T-helper 17 cell (primary cell): ENCODE results near the gene SERHL2. TPM values are rescaled to one million over a fixed set of nuclear protein-coding genes. Genes with fewer than 3 reads are reported as not detected.
"Not testable (repeated sequence)": the region's sequence is repeated elsewhere in the genome, so short reads cannot be mapped to it uniquely, and the experiment has no call there.

ENCODE experiments used
- ATAC-seq: fragments of 150-1000 bp; cut with Tn5 transposase; 2 replicates; pipeline ENCODE4 v1.10.0; 2021; ENCODE audit warnings: mild to moderate bottlenecking, moderate library complexity
- DNase-seq, 3 donors: peaks; one replicate each; pipeline versions ENCODE4 v3.0.0 to v3.0.0-alpha.2; 2020 to 2021
- H3K9me3 ChIP-seq: one replicate; pipeline ENCODE4 v1.7.0; 2013; ENCODE audit warnings: low read length, mild to moderate bottlenecking; ENCODE audit not compliant: control insufficient read depth, poor library complexity, severe bottlenecking
- H3K27ac Mint-ChIP-seq: one replicate; pipeline ENCODE4 v1.8.0; 2022; ENCODE audit warnings: mild to moderate bottlenecking, moderate library complexity, mixed read lengths
- H3K27me3 Mint-ChIP-seq: one replicate; pipeline ENCODE4 v1.8.0; 2022; ENCODE audit warnings: mixed read lengths
- H3K36me3 Mint-ChIP-seq: one replicate; pipeline ENCODE4 v1.8.0; 2022; ENCODE audit warnings: low read depth, mixed read lengths
- H3K4me1 Mint-ChIP-seq: one replicate; pipeline ENCODE4 v1.8.0; 2022; ENCODE audit warnings: mild to moderate bottlenecking, mixed read lengths
- H3K4me3 Mint-ChIP-seq: one replicate; pipeline ENCODE4 v1.8.0; 2022; ENCODE audit warnings: mild to moderate bottlenecking, moderate library complexity, mixed read lengths
- total RNA-seq, 4 donors: library from RNA in 2 of 4; stranded (reverse) in 2 of 4; gene quantifications; one replicate each; pipeline ENCODE4 v1.2.3 and lab custom pipeline; 2022 to 2026

The SERHL2 gene
- total RNA-seq, 2 donors from 2014 or later, result 0.34 to 0.40 TPM

DNA sequence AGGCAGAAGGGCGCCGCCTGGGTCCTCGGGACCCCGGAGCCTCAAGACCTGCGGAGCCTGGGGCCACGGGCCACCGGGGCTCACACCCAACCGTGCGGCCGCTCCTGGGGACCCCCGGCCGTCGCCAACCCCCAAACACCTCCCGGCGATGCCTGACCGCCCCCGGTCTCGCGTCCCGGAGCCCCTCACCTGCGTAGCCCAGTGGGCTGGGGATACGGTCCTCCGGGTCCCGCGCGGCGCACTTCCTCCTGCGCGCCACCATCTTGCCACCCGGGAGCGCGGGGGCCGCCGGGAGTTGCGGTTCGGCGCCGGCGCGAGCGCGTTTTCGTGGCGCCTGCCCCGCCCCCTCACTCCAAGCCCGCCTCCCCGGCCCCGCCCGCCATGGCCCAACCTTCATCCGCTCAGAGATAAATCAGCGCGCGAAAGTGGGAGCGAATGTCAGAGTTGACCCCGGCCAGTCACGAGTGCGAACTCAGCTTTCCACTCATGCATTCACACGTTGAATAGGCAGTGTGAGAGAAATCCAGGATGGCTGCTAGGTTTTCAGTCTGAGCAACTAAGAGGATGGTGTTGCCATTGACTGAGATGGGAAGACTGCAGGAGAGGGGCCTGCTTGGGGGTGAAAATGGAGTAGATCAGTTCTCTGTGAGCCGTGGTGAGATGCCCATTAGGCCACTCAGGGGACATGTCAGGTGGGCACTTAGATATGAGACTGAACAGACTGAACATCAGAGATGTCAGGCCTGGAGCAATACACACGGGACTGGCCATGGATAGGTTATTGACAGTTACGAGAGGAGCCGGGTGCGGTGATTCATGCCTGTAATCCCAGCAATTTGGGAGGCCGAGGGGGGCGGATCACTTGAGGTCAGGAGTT, 34.0 kb upstream of the SERHL2 start, which contains the start of gene RRP7A:
TSS of gene RRP7A (minus strand) at position 272 of the 877 bp plus-strand sequence. CDS start at position 262, 10 bp downstream.
- ATAC-seq, result peak; percentile 92
- peak; percentile 74 to 87 (median 85) for DNase-seq
- Mint-ChIP-seq H3K4me3 (peak within 1 kb of the TSS; percentile 97), H3K27ac (peak within 1 kb of the TSS; percentile 91), H3K36me3 (no peaks in the 10 kb centered on the region), H3K4me1 (peaks cover 9% of the 10 kb centered on the region), H3K27me3 (no peaks in the 10 kb centered on the region)
- no peaks in the 10 kb centered on the region for H3K9me3 ChIP-seq

DNA sequence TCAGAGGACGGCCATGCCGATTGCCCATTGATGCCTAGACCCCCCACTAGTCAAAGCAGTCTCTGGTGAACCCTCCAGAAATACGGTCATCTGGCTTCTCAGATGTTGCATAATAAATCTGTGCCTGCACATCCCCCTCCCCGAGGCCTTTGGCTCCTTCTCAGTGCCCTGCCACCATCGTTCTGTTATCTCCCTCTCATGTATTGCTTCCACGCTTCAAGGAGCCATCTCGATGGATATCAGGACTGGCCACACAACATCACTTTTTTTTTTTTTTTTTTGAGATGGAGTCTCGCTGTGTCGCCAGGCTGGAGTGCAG, 32.6 kb upstream of the SERHL2 start:
- Mint-ChIP-seq H3K4me3 (peak overlapping the region; percentile 58), H3K27ac (peak overlapping the region; percentile 32), H3K36me3 (no peaks in the 10 kb centered on the region), H3K4me1 (peaks cover 9% of the 10 kb centered on the region), H3K27me3 (no peaks in the 10 kb centered on the region)
- no peaks in the 10 kb centered on the region for H3K9me3 ChIP-seq
- no peak for ATAC-seq
- DNase-seq, result no peak

DNA sequence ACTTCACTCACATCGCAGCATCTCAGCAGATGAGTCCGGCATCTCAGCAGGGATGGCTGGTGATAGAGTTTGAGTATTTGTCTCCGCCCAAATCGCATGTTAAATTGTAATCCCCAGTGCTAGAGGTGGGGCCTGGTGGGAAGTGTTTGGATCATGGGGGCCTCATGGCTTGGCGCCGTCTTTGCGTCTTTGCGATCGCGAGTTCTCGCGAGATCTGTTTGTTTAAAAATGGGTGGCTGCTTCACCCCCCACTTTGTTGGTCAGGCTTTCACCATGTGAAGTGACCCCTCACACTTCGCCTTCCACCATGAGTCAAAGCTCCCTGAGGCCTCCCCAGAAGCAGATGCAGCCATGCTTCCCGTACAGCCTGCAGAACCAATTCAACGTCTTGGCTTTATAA, 31.2 kb upstream of the SERHL2 start:
- no peaks in the 10 kb centered on the region for H3K9me3 ChIP-seq
- H3K27ac Mint-ChIP-seq, result no peak overlapping the region
- H3K4me1 Mint-ChIP-seq, result peaks cover 9% of the 10 kb centered on the region
- no peaks in the 10 kb centered on the region for H3K36me3 Mint-ChIP-seq
- ATAC-seq (no peak), DNase-seq (no peak)
- no peaks in the 10 kb centered on the region for H3K27me3 Mint-ChIP-seq
- no peak overlapping the region for H3K4me3 Mint-ChIP-seq

DNA sequence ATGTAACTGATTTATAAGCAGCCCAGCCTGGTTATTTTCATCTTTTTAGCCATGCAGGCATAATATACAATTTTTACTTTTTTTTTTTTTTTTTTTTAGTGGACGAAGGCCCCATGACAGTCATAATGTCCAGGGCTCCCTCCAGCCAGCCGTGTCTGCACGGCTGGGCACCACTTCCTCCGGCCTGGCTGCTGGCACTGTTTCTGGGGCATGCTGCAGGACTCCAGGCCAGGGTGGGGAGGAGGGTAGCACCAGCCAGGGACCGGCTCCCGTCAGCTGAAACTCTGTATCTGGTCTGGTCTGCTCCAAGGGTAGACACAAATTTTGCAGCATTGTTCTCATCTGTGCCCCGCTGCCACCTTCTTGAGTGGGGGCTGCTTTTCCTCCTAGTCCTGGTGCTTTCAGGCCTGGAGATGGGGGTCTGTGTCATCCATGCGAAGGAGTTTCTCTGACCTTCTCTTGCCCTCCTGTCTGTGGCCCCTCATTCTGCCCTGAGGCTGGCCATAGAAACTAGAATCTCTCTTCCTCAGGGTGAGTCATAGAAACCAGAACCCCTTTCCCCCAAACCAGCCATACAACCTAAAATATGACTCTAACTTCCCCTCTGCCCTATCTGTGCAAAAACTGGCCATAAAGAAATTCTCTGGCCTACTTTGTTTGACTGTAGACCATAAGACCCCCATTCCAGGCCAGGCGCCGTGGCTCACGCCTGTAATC, 25.0 kb upstream of the SERHL2 start:
- no peak overlapping the region for H3K27ac Mint-ChIP-seq
- no peaks in the 10 kb centered on the region for H3K27me3 Mint-ChIP-seq
- H3K4me1 Mint-ChIP-seq, result peaks cover 12% of the 10 kb centered on the region
- H3K36me3 Mint-ChIP-seq, result peaks cover 2% of the 10 kb centered on the region
- H3K9me3 ChIP-seq, result no peaks in the 10 kb centered on the region
- DNase-seq (no peak), ATAC-seq (no peak)
- no peak overlapping the region for H3K4me3 Mint-ChIP-seq

DNA sequence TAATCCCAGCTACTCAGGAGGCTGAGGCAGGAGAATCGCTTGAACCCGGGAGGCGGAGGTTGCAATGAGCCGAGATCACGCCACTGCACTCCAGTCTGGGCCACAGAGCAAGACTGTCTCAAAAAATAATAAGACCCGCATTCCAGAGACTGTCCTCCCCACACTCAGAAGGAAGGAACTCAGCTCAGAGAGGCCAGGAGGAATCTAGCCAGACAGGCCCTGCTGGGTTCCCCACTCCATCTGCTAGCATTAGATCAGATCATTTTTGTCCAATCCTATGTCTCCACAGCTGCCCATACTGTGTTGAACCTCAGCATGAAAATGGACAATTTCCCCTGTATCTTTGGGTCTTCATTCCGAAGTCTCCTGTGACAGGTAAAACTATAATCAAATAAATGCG, 24.3 kb upstream of the SERHL2 start:
- not testable (repeated sequence) for DNase-seq, H3K27me3 Mint-ChIP-seq

DNA sequence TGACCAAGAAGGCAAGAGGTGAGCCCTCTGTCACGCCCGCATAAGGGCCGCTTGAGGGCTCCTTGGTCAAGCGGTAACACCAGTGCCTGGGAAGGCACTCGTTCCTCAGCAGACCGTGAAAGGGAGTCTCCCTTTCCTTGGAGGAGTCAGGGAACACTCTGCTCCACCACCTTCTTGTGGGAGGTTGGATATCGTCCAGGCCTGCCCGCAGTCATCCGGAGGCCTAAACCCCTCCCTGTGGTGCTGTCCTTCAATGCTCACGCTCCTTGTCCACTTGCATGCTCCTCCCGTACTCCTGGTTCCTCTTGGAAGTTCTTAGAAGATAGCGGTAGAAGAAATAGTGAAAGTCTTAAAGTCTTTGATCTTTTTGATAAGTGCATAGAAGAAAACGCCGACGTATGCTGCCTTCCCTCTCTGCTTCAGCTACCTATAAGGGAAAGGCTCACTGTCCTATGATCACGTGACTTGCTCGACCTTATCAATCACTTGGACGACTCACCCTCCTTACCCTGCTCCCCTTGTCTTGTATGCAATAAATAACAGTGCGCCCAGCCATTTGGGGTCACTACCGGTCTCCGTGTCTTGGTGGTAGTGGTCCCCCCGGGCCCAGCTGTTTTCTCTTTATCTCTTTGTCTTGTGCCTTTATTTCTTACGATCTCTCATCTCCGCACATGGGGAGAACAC, 22.2 kb upstream of the SERHL2 start:
- not testable (repeated sequence) for H3K36me3 Mint-ChIP-seq
- H3K4me1 Mint-ChIP-seq, result peaks cover 16% of the 10 kb centered on the region
- peak overlapping the region; percentile 34 for H3K27ac Mint-ChIP-seq

More for the DNA sequence above, 24.3 kb upstream of the SERHL2 start:
- H3K36me3 Mint-ChIP-seq, H3K27ac Mint-ChIP-seq, H3K9me3 ChIP-seq, H3K4me3 Mint-ChIP-seq, ATAC-seq: not testable (repeated sequence)
- H3K4me1 Mint-ChIP-seq, result peaks cover 16% of the 10 kb centered on the region

DNA sequence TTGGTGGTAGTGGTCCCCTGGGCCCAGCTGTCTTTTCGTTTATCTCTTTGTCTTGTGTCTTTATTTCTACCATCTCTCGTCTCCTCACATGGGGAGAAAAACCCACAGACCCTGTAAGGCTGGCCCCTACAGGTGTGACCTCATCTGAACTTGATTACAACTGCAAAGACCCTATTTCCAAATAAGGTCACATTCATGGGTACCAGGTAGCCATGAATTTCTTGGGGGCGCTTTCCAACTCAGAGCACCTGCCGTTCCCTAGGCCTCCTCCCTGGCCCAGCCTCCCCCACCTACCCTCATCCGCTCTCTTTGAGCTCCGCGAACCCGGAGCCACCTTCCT, 20.1 kb upstream of the SERHL2 start:
- Mint-ChIP-seq H3K27ac (peak overlapping the region; percentile 95), H3K36me3 (peaks cover 2% of the 10 kb centered on the region), H3K4me3 (peak overlapping the region; percentile 92), H3K4me1 (peaks cover 20% of the 10 kb centered on the region), H3K27me3 (no peaks in the 10 kb centered on the region)
- no peak for DNase-seq
- peak; percentile 13 for ATAC-seq
- H3K9me3 ChIP-seq, result no peaks in the 10 kb centered on the region

More for the DNA sequence above, 22.2 kb upstream of the SERHL2 start:
- DNase-seq, ATAC-seq, H3K4me3 Mint-ChIP-seq, H3K27me3 Mint-ChIP-seq, H3K9me3 ChIP-seq: not testable (repeated sequence)

DNA sequence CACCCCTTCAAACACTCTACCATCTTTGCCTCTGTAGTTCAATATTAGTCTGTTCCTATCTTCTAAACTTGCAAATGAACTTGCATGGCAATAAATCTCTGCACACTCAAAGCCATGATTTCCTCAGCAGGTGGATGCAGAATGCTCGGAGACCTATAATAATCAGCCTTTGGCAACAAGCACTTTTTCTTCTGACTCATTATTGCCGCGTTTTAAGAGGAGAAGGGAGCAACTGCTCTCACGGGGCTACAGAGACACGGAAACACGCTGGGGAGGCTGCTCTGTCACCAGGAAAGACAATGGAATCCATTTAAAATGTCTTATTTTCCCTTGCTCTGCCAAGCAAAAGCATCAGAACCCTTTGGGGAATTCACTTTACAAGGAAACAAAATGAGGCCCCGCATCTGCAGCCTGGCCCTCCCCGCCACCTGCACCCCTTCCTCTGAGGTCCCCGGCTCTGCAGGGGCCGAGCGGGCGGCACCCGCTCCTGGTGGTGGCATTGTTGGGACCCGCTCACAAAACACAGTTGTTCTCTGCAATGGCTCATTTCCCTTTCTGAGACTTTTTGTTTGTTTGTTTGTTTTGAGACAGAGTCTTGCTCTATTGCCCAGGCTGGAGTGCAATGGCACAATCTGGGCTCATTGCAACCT, 18.5 kb upstream of the SERHL2 start:
- not testable (repeated sequence) for H3K4me3 Mint-ChIP-seq, H3K27ac Mint-ChIP-seq, H3K9me3 ChIP-seq, H3K36me3 Mint-ChIP-seq, H3K27me3 Mint-ChIP-seq, ATAC-seq, DNase-seq
- peaks cover 20% of the 10 kb centered on the region for H3K4me1 Mint-ChIP-seq

DNA sequence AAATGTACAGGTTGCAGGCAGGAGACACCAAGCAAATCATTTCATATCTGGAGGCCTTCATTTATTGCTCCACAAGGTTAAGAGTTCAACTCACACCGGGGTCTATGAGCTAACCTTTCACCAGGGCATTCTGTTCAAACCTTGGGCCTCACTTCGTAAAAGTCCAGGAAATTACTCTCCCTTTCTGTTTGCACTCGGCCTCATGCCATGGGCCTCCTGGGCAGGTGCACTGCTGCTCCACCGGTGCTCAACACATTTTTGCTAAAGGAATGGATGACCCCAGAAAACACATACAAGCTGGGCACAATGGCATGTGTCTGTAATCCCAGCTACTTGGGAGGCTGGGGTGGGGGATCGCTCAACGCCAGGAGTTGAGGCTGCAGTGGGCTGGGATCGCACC, 17.6 kb upstream of the SERHL2 start:
- Mint-ChIP-seq H3K36me3 (no peaks in the 10 kb centered on the region), H3K4me3 (no peak overlapping the region), H3K27me3 (no peaks in the 10 kb centered on the region), H3K4me1 (peaks cover 17% of the 10 kb centered on the region), H3K27ac (no peak overlapping the region)
- DNase-seq (no peak), ATAC-seq (no peak)
- no peaks in the 10 kb centered on the region for H3K9me3 ChIP-seq

DNA sequence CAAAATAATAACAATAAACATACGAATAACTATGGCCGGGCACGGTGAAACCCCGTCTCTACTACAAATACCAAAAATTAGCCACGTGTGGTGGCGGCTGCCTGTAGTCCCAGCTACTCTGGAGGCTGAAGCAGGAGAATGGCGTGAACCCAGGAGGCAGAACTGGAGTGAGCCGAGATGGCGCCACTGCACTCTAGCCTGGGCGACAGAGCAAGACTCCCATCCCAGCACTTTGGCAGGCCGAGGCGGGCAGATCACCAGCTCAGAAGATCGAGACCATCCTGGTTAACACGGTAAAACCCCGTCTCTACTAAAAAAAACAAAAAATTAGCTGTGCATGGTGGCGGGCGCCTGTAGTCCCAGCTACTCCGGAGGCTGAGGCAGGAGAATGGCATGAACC, 17.1 kb upstream of the SERHL2 start:
- not testable (repeated sequence) for H3K27me3 Mint-ChIP-seq, H3K36me3 Mint-ChIP-seq, DNase-seq, H3K4me3 Mint-ChIP-seq, H3K27ac Mint-ChIP-seq, ATAC-seq, H3K9me3 ChIP-seq
- H3K4me1 Mint-ChIP-seq, result peaks cover 17% of the 10 kb centered on the region

DNA sequence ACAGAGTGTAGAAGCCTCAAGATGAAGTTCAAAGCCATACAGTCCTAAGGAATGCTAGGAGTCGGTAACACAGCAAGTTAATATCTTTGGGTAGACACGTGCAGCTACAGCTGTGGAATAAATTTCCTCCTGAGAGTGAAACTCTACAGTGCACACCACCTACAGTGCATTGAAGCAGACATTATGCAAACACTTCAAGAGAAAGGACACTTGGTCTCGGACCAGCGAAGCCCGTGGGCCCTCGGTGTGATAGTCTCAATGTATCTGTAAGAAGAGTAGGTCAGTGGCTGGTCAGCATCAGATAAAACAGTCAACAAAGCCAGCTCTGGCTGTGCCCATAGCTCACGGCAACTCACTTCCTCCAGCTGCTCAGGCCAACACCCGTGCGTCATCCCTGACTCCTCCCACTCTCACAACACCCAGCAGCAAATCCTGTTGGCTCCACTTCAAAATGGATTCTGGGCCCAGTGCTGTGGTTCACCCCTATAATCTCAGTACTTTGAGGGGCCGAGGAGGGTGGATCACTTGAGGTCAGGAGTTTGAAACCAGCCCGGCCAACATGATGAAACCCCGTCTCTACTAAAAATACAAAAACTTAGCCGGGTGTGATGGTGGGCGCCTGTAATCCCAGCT, 16.4 kb upstream of the SERHL2 start:
- DNase-seq, H3K9me3 ChIP-seq, H3K27ac Mint-ChIP-seq, H3K27me3 Mint-ChIP-seq, H3K36me3 Mint-ChIP-seq, H3K4me3 Mint-ChIP-seq: not testable (repeated sequence)
- peaks cover 16% of the 10 kb centered on the region for H3K4me1 Mint-ChIP-seq
- ATAC-seq, result peak; percentile 55

DNA sequence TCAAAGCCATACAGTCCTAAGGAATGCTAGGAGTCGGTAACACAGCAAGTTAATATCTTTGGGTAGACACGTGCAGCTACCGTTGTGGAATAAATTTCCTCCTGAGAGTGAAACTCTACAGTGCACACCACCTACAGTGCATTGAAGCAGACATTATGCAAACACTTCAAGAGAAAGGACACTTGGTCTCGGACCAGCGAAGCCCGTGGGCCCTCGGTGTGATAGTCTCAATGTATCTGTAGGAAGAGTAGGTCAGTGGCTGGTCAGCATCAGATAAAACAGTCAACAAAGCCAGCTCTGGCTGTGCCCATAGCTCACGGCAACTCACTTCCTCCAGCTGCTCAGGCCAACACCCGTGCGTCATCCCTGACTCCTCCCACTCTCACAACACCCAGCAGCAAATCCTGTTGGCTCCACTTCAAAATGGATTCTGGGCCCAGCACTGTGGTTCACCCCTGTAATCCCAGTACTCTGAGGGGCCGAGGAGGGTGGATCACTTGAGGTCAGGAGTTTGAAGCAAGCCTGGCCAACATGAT, 14.5 kb upstream of the SERHL2 start:
- peak; percentile 59 for ATAC-seq
- H3K4me3 Mint-ChIP-seq, H3K27ac Mint-ChIP-seq, DNase-seq, H3K4me1 Mint-ChIP-seq, H3K9me3 ChIP-seq, H3K36me3 Mint-ChIP-seq, H3K27me3 Mint-ChIP-seq: not testable (repeated sequence)
